ENCODE data around the gene TRIM65.

TRIM65 gene

GRCh38 chr17:75897160-75898019 lies 639 bp upstream of the TRIM65 start:
- Histone ChIP-seq H3K4me3 (ENCODE audit: low read length) (peak overlapping the region; percentile 77; the same call in 1 of the 2 replicates), H3K27me3 (ENCODE audit: control insufficient read depth, insufficient read depth, low read length) (no peaks in the 10 kb centered on the region), H3K36me3 (ENCODE audit: control insufficient read depth, insufficient read depth, low read length) (peaks cover 31% of the 10 kb centered on the region), H3K4me1 (ENCODE audit: control insufficient read depth, insufficient read depth, low read length) (peaks cover 13% of the 10 kb centered on the region), H3K9me3 (ENCODE audit: control insufficient read depth, insufficient read depth, low read length) (no peaks in the 10 kb centered on the region), H3K27ac (ENCODE audit: low read length) (no peak overlapping the region)
- DNase-seq (ENCODE audit: low read depth, low spot score): no peak
- WGBS (ENCODE audit: insufficient coverage, insufficient read length): no CpG with 5 or more reads among the region's 37 CpGs

DNA sequence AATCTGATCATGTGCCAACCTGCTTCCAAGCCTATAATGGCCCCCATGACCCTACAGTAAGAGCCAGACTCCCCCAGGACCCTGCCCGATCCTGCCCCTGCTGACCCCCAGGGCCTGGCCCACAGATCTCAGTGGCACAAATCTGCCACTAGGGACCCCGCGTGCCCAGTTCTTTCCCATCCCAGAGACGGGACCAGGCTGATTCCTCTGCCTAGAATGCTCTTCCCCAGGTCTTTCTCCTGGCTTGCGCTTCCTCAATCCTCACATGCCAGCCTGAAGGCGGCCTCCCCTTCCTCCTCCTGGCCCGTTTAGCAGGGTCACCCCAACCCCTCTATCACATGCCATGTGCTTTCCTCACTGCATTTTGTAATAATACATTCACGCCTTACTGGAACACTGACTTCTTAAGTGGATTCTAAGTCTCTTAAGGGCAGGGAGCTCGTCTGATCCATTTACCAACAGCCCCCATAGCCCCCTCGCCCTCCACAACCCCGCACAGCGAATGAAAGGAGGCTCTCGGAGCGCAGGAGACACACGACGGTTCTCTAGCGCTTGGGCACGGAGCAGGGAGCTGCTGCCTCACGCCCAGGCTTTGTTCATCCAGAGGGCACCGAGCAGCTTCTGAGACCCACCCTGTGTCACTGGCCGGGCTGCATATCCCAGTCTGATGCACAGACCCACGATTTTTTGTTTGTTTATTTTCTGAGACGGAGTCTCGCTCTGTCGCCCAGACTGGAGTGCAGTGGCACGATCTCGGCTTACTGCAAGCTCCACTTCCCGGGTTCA lies 1.2 kb downstream of the TRIM65 start:
- no peaks in the 10 kb centered on the region for H3K27me3 ChIP-seq (ENCODE audit: control insufficient read depth, insufficient read depth, low read length)
- peak overlapping the region; percentile 50; the same call in 1 of the 2 replicates for H3K4me3 ChIP-seq (ENCODE audit: low read length)
- peaks cover 29% of the 10 kb centered on the region for H3K36me3 ChIP-seq (ENCODE audit: control insufficient read depth, insufficient read depth, low read length)
- no CpG with 5 or more reads among the region's 28 CpGs for WGBS (ENCODE audit: insufficient coverage, insufficient read length)
- no peaks in the 10 kb centered on the region for H3K9me3 ChIP-seq (ENCODE audit: control insufficient read depth, insufficient read depth, low read length)
- peaks cover 13% of the 10 kb centered on the region for H3K4me1 ChIP-seq (ENCODE audit: control insufficient read depth, insufficient read depth, low read length)
- no peak for DNase-seq (ENCODE audit: low read depth, low spot score)
- H3K27ac ChIP-seq (ENCODE audit: low read length): no peak overlapping the region

DNA sequence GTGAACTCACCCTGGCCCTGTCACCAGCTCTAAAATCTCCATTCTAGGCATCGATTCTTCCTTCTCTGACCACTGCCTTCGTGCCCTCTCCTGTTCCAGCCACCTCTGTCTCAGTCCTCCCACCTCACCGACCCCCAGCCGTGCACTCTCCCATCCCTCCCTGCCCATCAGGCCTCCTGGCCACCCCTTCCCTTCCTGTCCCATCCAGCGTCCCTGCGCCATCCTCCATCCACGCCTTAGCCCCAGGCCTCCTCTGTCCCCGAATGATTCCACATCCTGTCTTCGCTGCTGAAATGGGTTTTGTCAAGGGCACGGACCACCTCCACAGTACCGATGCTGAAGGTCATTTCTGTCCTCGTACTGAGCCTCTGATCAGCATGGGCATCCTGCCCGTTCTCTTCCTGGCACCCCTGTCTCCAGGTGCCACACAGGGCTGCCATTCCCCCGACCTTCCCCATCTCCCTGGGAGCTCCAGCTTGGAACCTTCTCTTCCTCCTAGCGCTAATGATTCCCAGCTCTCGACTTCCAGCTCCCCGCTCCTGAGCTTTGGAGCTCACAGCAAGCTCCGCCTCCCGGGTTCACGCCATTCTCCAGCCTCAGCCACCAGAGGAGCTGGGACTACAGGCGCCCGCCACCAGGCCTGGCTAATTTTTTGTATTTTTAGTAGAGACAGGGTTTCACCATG lies 2.6 kb downstream of the TRIM65 start:
- no CpG with 5 or more reads among the region's 22 CpGs for WGBS (ENCODE audit: insufficient coverage, insufficient read length)
- no peak overlapping the region for H3K4me3 ChIP-seq (ENCODE audit: low read length)
- peaks cover 13% of the 10 kb centered on the region for H3K4me1 ChIP-seq (ENCODE audit: control insufficient read depth, insufficient read depth, low read length)
- H3K9me3 ChIP-seq (ENCODE audit: control insufficient read depth, insufficient read depth, low read length): no peaks in the 10 kb centered on the region
- no peaks in the 10 kb centered on the region for H3K27me3 ChIP-seq (ENCODE audit: control insufficient read depth, insufficient read depth, low read length)
- peaks cover 24% of the 10 kb centered on the region for H3K36me3 ChIP-seq (ENCODE audit: control insufficient read depth, insufficient read depth, low read length)
- no peak overlapping the region for H3K27ac ChIP-seq (ENCODE audit: low read length)
- DNase-seq (ENCODE audit: low read depth, low spot score): no peak

- no peak for DNase-seq (ENCODE audit: low read depth, low spot score)
- no peaks in the 10 kb centered on the region for H3K27me3 ChIP-seq (ENCODE audit: control insufficient read depth, insufficient read depth, low read length)
- peaks cover 19% of the 10 kb centered on the region for H3K36me3 ChIP-seq (ENCODE audit: control insufficient read depth, insufficient read depth, low read length)
- H3K4me1 ChIP-seq (ENCODE audit: control insufficient read depth, insufficient read depth, low read length): peaks cover 13% of the 10 kb centered on the region
- H3K27ac ChIP-seq (ENCODE audit: low read length): no peak overlapping the region
- no peak overlapping the region for H3K4me3 ChIP-seq (ENCODE audit: low read length)
- H3K9me3 ChIP-seq (ENCODE audit: control insufficient read depth, insufficient read depth, low read length): no peaks in the 10 kb centered on the region
- no CpG with 5 or more reads among the region's 18 CpGs for WGBS (ENCODE audit: insufficient coverage, insufficient read length)
Measured at GRCh38 chr17:75893305-75894048, 3.3 kb downstream of the TRIM65 start.

- Histone ChIP-seq H3K9me3 (ENCODE audit: control insufficient read depth, insufficient read depth, low read length) (no peaks in the 10 kb centered on the region), H3K4me1 (ENCODE audit: control insufficient read depth, insufficient read depth, low read length) (peaks cover 13% of the 10 kb centered on the region), H3K27me3 (ENCODE audit: control insufficient read depth, insufficient read depth, low read length) (no peaks in the 10 kb centered on the region), H3K4me3 (ENCODE audit: low read length) (no peak overlapping the region), H3K36me3 (ENCODE audit: control insufficient read depth, insufficient read depth, low read length) (peaks cover 18% of the 10 kb centered on the region), H3K27ac (ENCODE audit: low read length) (no peak overlapping the region)
- no CpG with 5 or more reads among the region's 16 CpGs for WGBS (ENCODE audit: insufficient coverage, insufficient read length)
- DNase-seq (ENCODE audit: low read depth, low spot score): no peak
Measured at GRCh38 chr17:75892556-75893224, 4.1 kb downstream of the TRIM65 start.

- no peaks in the 10 kb centered on the region for H3K27me3 ChIP-seq (ENCODE audit: control insufficient read depth, insufficient read depth, low read length)
- WGBS (ENCODE audit: insufficient coverage, insufficient read length): no CpG with 5 or more reads among the region's 32 CpGs
- H3K9me3 ChIP-seq (ENCODE audit: control insufficient read depth, insufficient read depth, low read length): no peaks in the 10 kb centered on the region
- H3K4me3 ChIP-seq (ENCODE audit: low read length): no peak overlapping the region
- H3K36me3 ChIP-seq (ENCODE audit: control insufficient read depth, insufficient read depth, low read length): peaks cover 18% of the 10 kb centered on the region
- no peak for DNase-seq (ENCODE audit: low read depth, low spot score)
- peaks cover 13% of the 10 kb centered on the region for H3K4me1 ChIP-seq (ENCODE audit: control insufficient read depth, insufficient read depth, low read length)
- no peak overlapping the region for H3K27ac ChIP-seq (ENCODE audit: low read length)
Measured at GRCh38 chr17:75891605-75892555, 4.9 kb downstream of the TRIM65 start.

DNA sequence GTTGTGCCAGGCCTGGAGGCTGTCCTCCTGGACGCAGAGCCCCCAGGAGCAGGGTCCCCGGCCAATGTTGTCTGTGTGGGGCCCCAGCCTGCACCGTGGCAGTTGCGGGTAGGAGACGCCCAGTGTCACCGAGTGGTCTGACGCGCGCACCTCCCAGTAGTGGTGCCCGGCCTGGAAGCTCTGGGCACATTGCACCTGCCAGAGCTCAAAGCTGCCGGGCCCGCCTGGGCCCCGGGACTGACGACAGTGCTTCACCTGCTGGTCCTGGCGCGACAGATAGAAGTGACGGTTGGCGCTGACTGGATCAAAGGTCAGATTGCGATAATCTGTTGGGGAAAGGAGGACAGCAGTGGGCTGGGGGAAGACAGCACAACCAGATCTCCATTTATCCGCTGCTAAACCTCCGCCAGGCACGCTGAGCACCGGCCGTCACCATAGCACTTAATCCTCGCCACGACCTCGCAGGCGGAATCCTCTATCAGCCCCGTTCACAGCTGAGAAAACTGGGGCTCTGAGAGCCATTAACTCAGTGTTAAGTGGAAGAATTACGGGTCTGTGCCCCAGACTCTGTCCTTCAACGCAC lies 5.6 kb downstream of the TRIM65 start:
- no peak overlapping the region for H3K27ac ChIP-seq (ENCODE audit: low read length)
- H3K4me3 ChIP-seq (ENCODE audit: low read length): no peak overlapping the region
- no CpG with 5 or more reads among the region's 31 CpGs for WGBS (ENCODE audit: insufficient coverage, insufficient read length)

GRCh38 chr17:75889454-75889853 lies 7.3 kb downstream of the TRIM65 start:
- DNase-seq (ENCODE audit: low read depth, low spot score): no peak
- no CpG with 5 or more reads among the region's 6 CpGs for WGBS (ENCODE audit: insufficient coverage, insufficient read length)
- Histone ChIP-seq H3K4me3 (ENCODE audit: low read length) (no peak overlapping the region), H3K9me3 (ENCODE audit: control insufficient read depth, insufficient read depth, low read length) (no peaks in the 10 kb centered on the region), H3K4me1 (ENCODE audit: control insufficient read depth, insufficient read depth, low read length) (peaks cover 4% of the 10 kb centered on the region), H3K27me3 (ENCODE audit: control insufficient read depth, insufficient read depth, low read length) (no peaks in the 10 kb centered on the region), H3K27ac (ENCODE audit: low read length) (no peak overlapping the region), H3K36me3 (ENCODE audit: control insufficient read depth, insufficient read depth, low read length) (peaks cover 18% of the 10 kb centered on the region)

More for the DNA sequence above, 5.6 kb downstream of the TRIM65 start:
- Histone ChIP-seq H3K9me3 (ENCODE audit: control insufficient read depth, insufficient read depth, low read length) (no peaks in the 10 kb centered on the region), H3K4me1 (ENCODE audit: control insufficient read depth, insufficient read depth, low read length) (peaks cover 13% of the 10 kb centered on the region), H3K27me3 (ENCODE audit: control insufficient read depth, insufficient read depth, low read length) (no peaks in the 10 kb centered on the region), H3K36me3 (ENCODE audit: control insufficient read depth, insufficient read depth, low read length) (peaks cover 18% of the 10 kb centered on the region)
- no peak for DNase-seq (ENCODE audit: low read depth, low spot score)
